ACHN (cell line): Measurements from ENCODE around the gene KLK6.

Experiments used
- DNase-seq: peaks from one replicate; pipeline ENCODE4 v3.0.0-alpha.2; 2015
- in situ Hi-C: cut with HindIII; loops from 2 replicates; pipeline ENCODE4 v1.10.0; 2017; ENCODE audit warnings: low sequenced_read_pairs, low pct_ligation_motif_present, low pct_unique_long_range_greater_than_20kb

Gene KLK6

GRCh38 chr19:50922317-50922853 lies 47.0 kb downstream of the KLK6 start:
- in situ Hi-C loops = no loop called here
- peak; percentile 78 for DNase-seq

GRCh38 chr19:50921426-50922316 lies 47.7 kb downstream of the KLK6 start:
- DNase-seq = no peak

GRCh38 chr19:50916069-50916468 lies 53.3 kb downstream of the KLK6 start:
- in situ Hi-C loops = no loop called here

More at GRCh38 chr19:50921426-50922316, 47.7 kb downstream of the KLK6 start:
- in situ Hi-C loops = no loop called here

GRCh38 chr19:50912727-50913716 lies 56.4 kb downstream of the KLK6 start:
- in situ Hi-C loops = no loop called here
- no peak for DNase-seq

More at GRCh38 chr19:50916069-50916468, 53.3 kb downstream of the KLK6 start:
- no peak for DNase-seq

GRCh38 chr19:50912102-50912599 lies 57.2 kb downstream of the KLK6 start:
- no peak for DNase-seq
- in situ Hi-C loops = no loop called here

- DNase-seq = no peak
- in situ Hi-C loops = no loop called here
Observed at GRCh38 chr19:50911206-50912101, 57.9 kb downstream of the KLK6 start, which contains the start of gene KLK4. KLK4 (minus strand) TSS chr19:50911395; CDS start chr19:50910738, 657 bp downstream.

- no peak for DNase-seq
- in situ Hi-C loops = no loop called here
Observed at GRCh38 chr19:50910722-50911121, 58.7 kb downstream of the KLK6 start.

- in situ Hi-C loops = no loop called here
- DNase-seq = peak; percentile 41
Observed at GRCh38 chr19:50909240-50910070, 59.9 kb downstream of the KLK6 start.
